Measurements from ENCODE around the gene FKBP15.

DNA sequence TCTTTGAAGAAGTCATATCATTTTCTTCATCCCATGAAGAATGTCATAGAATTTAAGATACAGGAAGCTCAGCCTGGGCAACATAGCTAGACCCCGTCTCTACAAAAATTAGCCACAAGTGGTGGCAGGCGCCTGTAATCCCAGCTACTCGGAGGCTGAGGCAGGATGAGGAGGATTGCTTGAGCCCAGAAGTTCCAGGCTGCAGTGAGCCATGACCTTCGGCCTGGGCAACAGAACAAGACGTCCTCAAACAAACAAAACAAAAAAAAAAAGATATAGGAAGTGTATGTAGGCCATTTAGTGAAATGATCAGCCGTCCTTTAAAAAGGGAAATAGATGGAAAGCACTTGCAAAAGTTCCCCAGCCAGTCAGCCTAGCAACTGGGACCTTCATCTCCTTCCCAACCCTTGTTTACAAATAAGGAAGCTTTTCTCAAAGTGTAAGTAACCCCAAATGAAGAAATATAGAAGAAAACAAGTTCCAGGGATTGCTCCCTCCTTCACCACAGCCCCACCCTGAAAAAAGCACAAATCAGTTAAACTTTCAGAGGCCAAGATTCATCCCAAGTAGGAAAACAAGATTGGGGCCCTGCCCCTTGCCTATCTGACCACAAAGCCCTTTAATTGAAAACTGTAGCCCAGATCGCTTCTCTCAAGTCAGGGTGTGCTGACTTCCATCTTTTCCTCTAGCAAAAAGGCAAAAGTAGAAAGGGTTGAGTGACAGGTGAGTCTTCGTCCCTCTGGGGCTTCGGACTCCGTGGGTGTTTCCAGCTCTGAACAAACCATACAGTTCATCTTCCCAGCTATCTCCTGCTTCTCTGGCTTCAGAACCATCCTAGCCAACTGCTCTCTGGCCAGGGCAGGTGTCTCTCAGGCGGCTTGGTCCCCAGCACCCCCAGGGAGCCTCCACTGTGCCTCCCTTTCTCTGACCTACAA, 69.1 kb downstream of the FKBP15 start:
- TF ChIP-seq, protein P1, sequence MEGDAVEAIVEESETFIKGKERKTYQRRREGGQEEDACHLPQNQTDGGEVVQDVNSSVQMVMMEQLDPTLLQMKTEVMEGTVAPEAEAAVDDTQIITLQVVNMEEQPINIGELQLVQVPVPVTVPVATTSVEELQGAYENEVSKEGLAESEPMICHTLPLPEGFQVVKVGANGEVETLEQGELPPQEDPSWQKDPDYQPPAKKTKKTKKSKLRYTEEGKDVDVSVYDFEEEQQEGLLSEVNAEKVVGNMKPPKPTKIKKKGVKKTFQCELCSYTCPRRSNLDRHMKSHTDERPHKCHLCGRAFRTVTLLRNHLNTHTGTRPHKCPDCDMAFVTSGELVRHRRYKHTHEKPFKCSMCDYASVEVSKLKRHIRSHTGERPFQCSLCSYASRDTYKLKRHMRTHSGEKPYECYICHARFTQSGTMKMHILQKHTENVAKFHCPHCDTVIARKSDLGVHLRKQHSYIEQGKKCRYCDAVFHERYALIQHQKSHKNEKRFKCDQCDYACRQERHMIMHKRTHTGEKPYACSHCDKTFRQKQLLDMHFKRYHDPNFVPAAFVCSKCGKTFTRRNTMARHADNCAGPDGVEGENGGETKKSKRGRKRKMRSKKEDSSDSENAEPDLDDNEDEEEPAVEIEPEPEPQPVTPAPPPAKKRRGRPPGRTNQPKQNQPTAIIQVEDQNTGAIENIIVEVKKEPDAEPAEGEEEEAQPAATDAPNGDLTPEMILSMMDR (IDR thresholded peaks at IDR 0.05), result no peak
- TF ChIP-seq MXI1 (IDR thresholded peaks at IDR 0.05; ENCODE audit: low read depth, low read length), result no peak
- TF ChIP-seq SIN3A (IDR thresholded peaks at IDR 0.05; ENCODE audit: borderline replicate concordance, low read depth, low read length), result no peak
- no peak for TF ChIP-seq EZH2phosphoT487 (IDR thresholded peaks at IDR 0.05; ENCODE audit: borderline replicate concordance, low read depth)
- TF ChIP-seq, protein P2, sequence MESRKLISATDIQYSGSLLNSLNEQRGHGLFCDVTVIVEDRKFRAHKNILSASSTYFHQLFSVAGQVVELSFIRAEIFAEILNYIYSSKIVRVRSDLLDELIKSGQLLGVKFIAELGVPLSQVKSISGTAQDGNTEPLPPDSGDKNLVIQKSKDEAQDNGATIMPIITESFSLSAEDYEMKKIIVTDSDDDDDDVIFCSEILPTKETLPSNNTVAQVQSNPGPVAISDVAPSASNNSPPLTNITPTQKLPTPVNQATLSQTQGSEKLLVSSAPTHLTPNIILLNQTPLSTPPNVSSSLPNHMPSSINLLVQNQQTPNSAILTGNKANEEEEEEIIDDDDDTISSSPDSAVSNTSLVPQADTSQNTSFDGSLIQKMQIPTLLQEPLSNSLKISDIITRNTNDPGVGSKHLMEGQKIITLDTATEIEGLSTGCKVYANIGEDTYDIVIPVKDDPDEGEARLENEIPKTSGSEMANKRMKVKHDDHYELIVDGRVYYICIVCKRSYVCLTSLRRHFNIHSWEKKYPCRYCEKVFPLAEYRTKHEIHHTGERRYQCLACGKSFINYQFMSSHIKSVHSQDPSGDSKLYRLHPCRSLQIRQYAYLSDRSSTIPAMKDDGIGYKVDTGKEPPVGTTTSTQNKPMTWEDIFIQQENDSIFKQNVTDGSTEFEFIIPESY (IDR thresholded peaks at IDR 0.05; ENCODE audit: borderline replicate concordance, low read depth), result no peak
- no peak for TF ChIP-seq EP300 (IDR thresholded peaks at IDR 0.05; ENCODE audit: borderline replicate concordance in 1 of 2, low read depth in 1 of 2, low read length in 1 of 2)

Measured in SK-N-SH (cell line).